Neural progenitor cell (in vitro differentiated cells): Measurements from ENCODE around the gene MID2.

ENCODE experiments used
- EZH2 ChIP-seq: fragments of 200-600 bp; sonication (generic); IDR thresholded peaks from 2 replicates; pipeline ENCODE4 v1.6.1; 2017; ENCODE audit warnings: antibody characterized with exemption, mild to moderate bottlenecking, moderate library complexity
- EZH2phosphoT487 ChIP-seq: fragments of 200-600 bp; sonication (generic); IDR thresholded peaks from 2 replicates; pipeline ENCODE4 v1.6.1; 2017; ENCODE audit warnings: antibody characterized with exemption
- TF ChIP-seq, protein P1 (sequence below): fragments of 200-600 bp; sonication (generic); IDR thresholded peaks from 2 replicates; pipeline ENCODE4 v1.5.1; 2017; ENCODE audit warnings: antibody characterized with exemption, mild to moderate bottlenecking

DNA sequence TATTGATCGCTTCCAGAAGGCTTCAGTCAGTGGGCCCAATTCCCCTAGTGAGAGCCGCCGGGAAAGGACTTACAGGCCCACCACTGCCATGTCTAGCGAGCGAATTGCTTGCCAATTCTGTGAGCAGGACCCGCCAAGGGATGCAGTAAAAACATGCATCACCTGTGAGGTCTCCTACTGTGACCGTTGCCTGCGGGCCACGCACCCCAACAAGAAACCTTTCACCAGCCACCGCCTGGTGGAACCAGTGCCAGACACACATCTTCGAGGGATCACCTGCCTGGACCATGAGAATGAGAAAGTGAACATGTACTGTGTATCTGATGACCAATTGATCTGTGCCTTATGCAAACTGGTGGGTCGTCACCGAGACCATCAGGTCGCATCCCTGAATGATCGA lies 15.3 kb downstream of the MID2 start:
- TF ChIP-seq EZH2 (no peak), EZH2phosphoT487 (no peak)
- TF ChIP-seq, protein P1, sequence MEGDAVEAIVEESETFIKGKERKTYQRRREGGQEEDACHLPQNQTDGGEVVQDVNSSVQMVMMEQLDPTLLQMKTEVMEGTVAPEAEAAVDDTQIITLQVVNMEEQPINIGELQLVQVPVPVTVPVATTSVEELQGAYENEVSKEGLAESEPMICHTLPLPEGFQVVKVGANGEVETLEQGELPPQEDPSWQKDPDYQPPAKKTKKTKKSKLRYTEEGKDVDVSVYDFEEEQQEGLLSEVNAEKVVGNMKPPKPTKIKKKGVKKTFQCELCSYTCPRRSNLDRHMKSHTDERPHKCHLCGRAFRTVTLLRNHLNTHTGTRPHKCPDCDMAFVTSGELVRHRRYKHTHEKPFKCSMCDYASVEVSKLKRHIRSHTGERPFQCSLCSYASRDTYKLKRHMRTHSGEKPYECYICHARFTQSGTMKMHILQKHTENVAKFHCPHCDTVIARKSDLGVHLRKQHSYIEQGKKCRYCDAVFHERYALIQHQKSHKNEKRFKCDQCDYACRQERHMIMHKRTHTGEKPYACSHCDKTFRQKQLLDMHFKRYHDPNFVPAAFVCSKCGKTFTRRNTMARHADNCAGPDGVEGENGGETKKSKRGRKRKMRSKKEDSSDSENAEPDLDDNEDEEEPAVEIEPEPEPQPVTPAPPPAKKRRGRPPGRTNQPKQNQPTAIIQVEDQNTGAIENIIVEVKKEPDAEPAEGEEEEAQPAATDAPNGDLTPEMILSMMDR: no peak
